Metanephros (tissue), 1 donor: ENCODE measurements around the gene XPO1. TPM values are rescaled to one million over a fixed set of nuclear protein-coding genes. Genes with fewer than 3 reads are reported as not detected.

Experiments used
- total RNA-seq: library from RNA; depleted of rRNA; stranded (reverse); fragments of >200 nt; gene quantifications from one replicate; pipeline ENCODE4 v1.2.3, GENCODE V29; 2014

XPO1 gene, protein sequence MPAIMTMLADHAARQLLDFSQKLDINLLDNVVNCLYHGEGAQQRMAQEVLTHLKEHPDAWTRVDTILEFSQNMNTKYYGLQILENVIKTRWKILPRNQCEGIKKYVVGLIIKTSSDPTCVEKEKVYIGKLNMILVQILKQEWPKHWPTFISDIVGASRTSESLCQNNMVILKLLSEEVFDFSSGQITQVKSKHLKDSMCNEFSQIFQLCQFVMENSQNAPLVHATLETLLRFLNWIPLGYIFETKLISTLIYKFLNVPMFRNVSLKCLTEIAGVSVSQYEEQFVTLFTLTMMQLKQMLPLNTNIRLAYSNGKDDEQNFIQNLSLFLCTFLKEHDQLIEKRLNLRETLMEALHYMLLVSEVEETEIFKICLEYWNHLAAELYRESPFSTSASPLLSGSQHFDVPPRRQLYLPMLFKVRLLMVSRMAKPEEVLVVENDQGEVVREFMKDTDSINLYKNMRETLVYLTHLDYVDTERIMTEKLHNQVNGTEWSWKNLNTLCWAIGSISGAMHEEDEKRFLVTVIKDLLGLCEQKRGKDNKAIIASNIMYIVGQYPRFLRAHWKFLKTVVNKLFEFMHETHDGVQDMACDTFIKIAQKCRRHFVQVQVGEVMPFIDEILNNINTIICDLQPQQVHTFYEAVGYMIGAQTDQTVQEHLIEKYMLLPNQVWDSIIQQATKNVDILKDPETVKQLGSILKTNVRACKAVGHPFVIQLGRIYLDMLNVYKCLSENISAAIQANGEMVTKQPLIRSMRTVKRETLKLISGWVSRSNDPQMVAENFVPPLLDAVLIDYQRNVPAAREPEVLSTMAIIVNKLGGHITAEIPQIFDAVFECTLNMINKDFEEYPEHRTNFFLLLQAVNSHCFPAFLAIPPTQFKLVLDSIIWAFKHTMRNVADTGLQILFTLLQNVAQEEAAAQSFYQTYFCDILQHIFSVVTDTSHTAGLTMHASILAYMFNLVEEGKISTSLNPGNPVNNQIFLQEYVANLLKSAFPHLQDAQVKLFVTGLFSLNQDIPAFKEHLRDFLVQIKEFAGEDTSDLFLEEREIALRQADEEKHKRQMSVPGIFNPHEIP (N-terminal part only)
- total RNA-seq: 412 TPM

DNA sequence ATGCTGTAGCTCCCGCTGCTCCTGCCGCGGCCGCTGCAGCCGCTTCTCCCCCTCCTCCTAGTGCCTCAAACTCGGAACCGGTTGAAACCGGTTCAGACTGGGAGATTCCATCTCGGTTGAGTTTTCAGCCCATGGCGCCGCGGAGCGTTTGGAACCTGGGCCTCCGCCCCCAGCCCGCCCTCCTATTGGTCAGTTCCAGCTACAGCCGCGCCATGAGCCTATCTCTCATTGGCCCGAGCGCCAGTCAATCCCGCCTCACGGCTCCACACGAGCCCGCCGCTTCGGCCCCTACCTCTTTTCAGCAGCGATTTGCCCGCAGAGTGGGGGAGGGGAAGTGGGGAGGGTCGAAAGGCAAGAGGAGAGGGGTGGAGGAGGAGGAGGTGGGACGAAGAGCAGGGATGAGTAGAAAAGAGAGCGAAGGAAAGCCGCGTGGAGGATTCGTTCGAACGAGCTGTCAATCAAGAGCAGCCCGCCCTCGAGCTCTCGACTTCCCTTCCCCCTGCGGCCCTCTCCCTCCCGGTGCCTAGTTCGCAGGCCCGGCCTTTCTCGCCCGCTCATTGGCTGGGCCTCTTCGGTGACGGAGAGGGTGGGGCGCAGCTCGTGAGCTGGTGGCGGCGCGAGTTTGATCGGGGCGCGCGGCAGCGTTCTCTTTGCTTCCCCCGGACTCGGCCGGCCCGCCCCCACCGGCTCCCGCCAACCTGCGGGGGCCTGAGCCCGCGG lies at the start of gene XPO1:
TSS of gene XPO1 (minus strand) at position 157 of the 720 bp plus-strand sequence. CDS start 4,459 bp downstream, outside the sequence.

GRCh38 chr2:61470965-61471904 lies 66.9 kb downstream of the XPO1 start, which contains the start of gene USP34:
Gene USP34 (minus strand): TSS chr2:61471087. CDS start chr2:61470692, 395 bp downstream.

Other genes starting within 250 kb of the XPO1 start
- gene USP34, start 67.3 kb downstream of the XPO1 start, total RNA-seq: 150 TPM